GM12878 (cell line): ENCODE results near the gene SFXN5. TPM values are rescaled to one million over a fixed set of nuclear protein-coding genes. Genes with fewer than 3 reads are reported as not detected.

Source experiments
- ATAC-seq: fragments of 200-7000 bp; cut with Tn5 transposase; 3 replicates; pipeline ENCODE4 v1.9.1; 2020; ENCODE audit warnings: mild to moderate bottlenecking, moderate library complexity
- BruUV-seq: library from RNA; stranded (reverse); fragments of 400-500 nt; replicated peaks from 2 replicates; lab custom pipeline; 2021; lab: Mats Ljungman, UMichigan
- CTCF ChIA-PET: fragments of 300-600 bp; sonication (Branson Sonifier 250); formaldehyde crosslinking; extraction: SDS; loops from one replicate; lab custom pipeline; 2021; ENCODE audit warnings: inconsistent platforms; lab: Yijun Ruan, JAX
- POLR2A ChIA-PET: fragments of 350-600 bp; formaldehyde crosslinking; extraction: SDS; loops from one replicate; lab custom pipeline; 2021; ENCODE audit warnings: inconsistent platforms; lab: Charles Lee
- RAD21 ChIA-PET: fragments of 300-600 bp; sonication (Branson Sonifier 250); formaldehyde crosslinking; loops from one replicate; lab custom pipeline; 2023; ENCODE audit warnings: antibody characterized with exemption; ENCODE audit not compliant: unreplicated experiment; lab: Charles Lee
- SMC1A ChIA-PET: fragments of 300-600 bp; sonication (Branson Sonifier 250); formaldehyde crosslinking; loops from one replicate; lab custom pipeline; 2023; ENCODE audit not compliant: unreplicated experiment, uncharacterized antibody; lab: Charles Lee
- DNase-seq: peaks from one replicate; pipeline ENCODE4 v3.0.0-alpha.2; 2011; ENCODE audit warnings: low read depth, low spot score
- FAIRE-seq: peaks from 3 replicates; lab custom pipeline; 2011; peaks lifted over from hg19 to GRCh38; lab: Jason Lieb, UNC
- H2AFZ ChIP-seq: 2 replicates; pipeline ENCODE4 v1.6.0; 2011; ENCODE audit warnings: low read depth, low read length, control low read depth; ENCODE audit not compliant: control insufficient read depth
- H3K27ac ChIP-seq: 2 replicates; pipeline ENCODE4 v1.5.1; 2011; ENCODE audit warnings: control low read depth; ENCODE audit not compliant: control insufficient read depth, insufficient read depth
- H3K27me3 ChIP-seq, 2 experiments: replicated peaks in 1 of 2; 2 replicates each; pipeline versions ENCODE4 v1.6.0 to v1.6.1; 2011; ENCODE audit warnings: low read length in 1 of 2; ENCODE audit not compliant: control insufficient read depth in 2 of 2, insufficient read depth in 2 of 2
- H3K36me3 ChIP-seq, 2 experiments: 2 replicates each; pipeline ENCODE4 v1.5.1; 2011; ENCODE audit warnings: low read length in 1 of 2; ENCODE audit not compliant: control insufficient read depth in 2 of 2, insufficient read depth in 2 of 2
- H3K4me1 ChIP-seq: 2 replicates; pipeline ENCODE4 v1.6.1; 2011; ENCODE audit warnings: mild to moderate bottlenecking, low read length, moderate library complexity, mixed read lengths; ENCODE audit not compliant: control insufficient read depth, insufficient read depth
- H3K4me2 ChIP-seq: 2 replicates; pipeline ENCODE4 v1.6.0; 2011; ENCODE audit warnings: control low read depth; ENCODE audit not compliant: control insufficient read depth, insufficient read depth
- H3K4me3 ChIP-seq: fragments of 200-600 bp; sonication (generic); 2 replicates; pipeline ENCODE4 v1.5.1; 2016
- H3K79me2 ChIP-seq: 2 replicates; pipeline ENCODE4 v1.6.0; 2011; ENCODE audit warnings: low read length; ENCODE audit not compliant: control insufficient read depth, insufficient read depth
- H3K9ac ChIP-seq: 2 replicates; pipeline ENCODE4 v1.8.0; 2011; ENCODE audit warnings: low read length, control low read depth, mixed read lengths; ENCODE audit not compliant: control insufficient read depth, insufficient read depth
- H3K9me3 ChIP-seq: replicated peaks from 3 replicates; pipeline ENCODE4 v1.5.1; 2011; ENCODE audit warnings: mild to moderate bottlenecking, low read length; ENCODE audit not compliant: control insufficient read depth, insufficient read depth
- H4K20me1 ChIP-seq: 2 replicates; pipeline ENCODE4 v1.6.0; 2011; ENCODE audit not compliant: control insufficient read depth, insufficient read depth
- ATF7 ChIP-seq: fragments of 450-650 bp; IDR thresholded peaks from 2 replicates; pipeline ENCODE4 v1.6.1; 2016; ENCODE audit warnings: low read depth, mild to moderate bottlenecking
- E2F8 ChIP-seq: fragments of 450-650 bp; IDR thresholded peaks from 2 replicates; pipeline ENCODE4 v1.6.1; 2018; ENCODE audit warnings: mild to moderate bottlenecking, low read depth, moderate library complexity; ENCODE audit not compliant: partially characterized antibody
- E4F1 ChIP-seq: fragments of 450-650 bp; IDR thresholded peaks from 2 replicates; pipeline ENCODE4 v1.6.1; 2018; ENCODE audit warnings: borderline replicate concordance, mild to moderate bottlenecking; ENCODE audit not compliant: partially characterized antibody
- HDAC2 ChIP-seq: fragments of 200-600 bp; sonication (generic); IDR thresholded peaks from 2 replicates; pipeline ENCODE4 v1.6.1; 2017
- HDAC6 ChIP-seq: fragments of 200-600 bp; sonication (generic); IDR thresholded peaks from one replicate; pipeline ENCODE4 v1.8.0; 2017; ENCODE audit warnings: antibody characterized with exemption; ENCODE audit not compliant: unreplicated experiment
- HDGF ChIP-seq: fragments of 450-650 bp; IDR thresholded peaks from 2 replicates; pipeline ENCODE4 v1.6.1; 2016; ENCODE audit warnings: antibody characterized with exemption
- IRF5 ChIP-seq: fragments of 450-650 bp; IDR thresholded peaks from 2 replicates; pipeline ENCODE4 v1.6.1; 2017; ENCODE audit warnings: borderline replicate concordance
- KDM1A ChIP-seq: fragments of 200-600 bp; sonication (generic); IDR thresholded peaks from 2 replicates; pipeline ENCODE4 v1.6.1; 2016; ENCODE audit warnings: borderline replicate concordance
- NR2C1 ChIP-seq: fragments of 450-650 bp; IDR thresholded peaks from 2 replicates; pipeline ENCODE4 v1.6.1; 2017; ENCODE audit warnings: antibody characterized with exemption, mild to moderate bottlenecking, moderate library complexity
- NR2C2 ChIP-seq: IDR thresholded peaks from 2 replicates; pipeline ENCODE4 v1.6.1; 2011; ENCODE audit warnings: borderline replicate concordance, low read depth; ENCODE audit not compliant: control insufficient read depth, insufficient read length
- PAX5 ChIP-seq: IDR thresholded peaks from 2 replicates; pipeline ENCODE4 v1.6.1; 2011; ENCODE audit warnings: low read depth, low read length, borderline replicate concordance
- RAD21 ChIP-seq: IDR thresholded peaks from 2 replicates; pipeline ENCODE4 v1.6.1; 2011; ENCODE audit warnings: mild to moderate bottlenecking, low read depth, low read length, moderate library complexity; ENCODE audit not compliant: insufficient read depth
- SUZ12 ChIP-seq: fragments of 200-600 bp; sonication (generic); IDR thresholded peaks from one replicate; pipeline ENCODE4 v1.6.1; 2018; ENCODE audit warnings: antibody characterized with exemption, mild to moderate bottlenecking; ENCODE audit not compliant: unreplicated experiment
- ZBED1 ChIP-seq: IDR thresholded peaks from 2 replicates; pipeline ENCODE4 v1.6.1; 2016; ENCODE audit warnings: borderline replicate concordance
- ZSCAN29 ChIP-seq: fragments of 450-650 bp; IDR thresholded peaks from 2 replicates; pipeline ENCODE4 v1.6.1; 2017; ENCODE audit warnings: mild to moderate bottlenecking, moderate library complexity
- WGBS: methylation state at CpG from one replicate; pipeline ENCODE4 v1.1.6; 2016; ENCODE audit warnings: low lambda C conversion rate; ENCODE audit not compliant: insufficient replicate concordance, insufficient coverage; ENCODE audit errors: missing lambda C conversion rate; 5-methylcytosine and 5-hydroxymethylcytosine counted together
- in situ Hi-C: fragments of 300-500 bp; cut with MboI; formaldehyde crosslinking; loops from 9 replicates; pipeline ENCODE4 v1.14.3; 2018; ENCODE audit warnings: mixed read lengths
- intact Hi-C: fragments of 100-400 bp; cut with micrococcal nuclease; formaldehyde crosslinking; loops from one replicate; pipeline ENCODE4 v1.14.2; 2022; ENCODE audit not compliant: unreplicated experiment
- polyA plus RNA-seq, 11 experiments: library from polyadenylated mRNA; depleted of rRNA in 4 of 11; unstranded in 6 of 11; stranded (reverse) in 5 of 11; fragments of >200 nt; fragmentation: Nextera tagmentation in 4 of 11; fragmentation: Illumina TruSeq in 1 of 11; extraction: Ambion mirVana in 4 of 11; extraction: Trizol in 1 of 11; gene quantifications; 1 replicate in 1 of 11; 2 replicates in 10 of 11; pipeline versions ENCODE4 v1.2.1 to v1.2.3, GENCODE V29; 2011 to 2016; ENCODE audit warnings: inconsistent platforms in 2 of 11, missing spikeins in 2 of 11, low read depth in 1 of 11
- total RNA-seq, 4 experiments: library from RNA; depleted of rRNA in 3 of 4; stranded (reverse); fragments of >200 nt in 3 of 4; fragmentation: Illumina TruSeq in 1 of 4; extraction: Trizol in 1 of 4; gene quantifications; 2 replicates each; pipeline versions ENCODE4 v1.2.1 to v1.2.3, GENCODE V29; 2013 to 2021

Gene SFXN5
- total and polyA plus RNA-seq, 10 of the 15 experiments (the other 5 are each of a cell fraction or from before 2014, with no cell fraction given), result 3.3 to 15.9 (median 11.2) TPM

- TF ChIP-seq E2F8, result no peak
- no peak for TF ChIP-seq NR2C1
Observed at GRCh38 chr2:73110168-73111072, 38.9 kb upstream of the SFXN5 start (continued).

GRCh38 chr2:73109431-73110167 lies 38.1 kb upstream of the SFXN5 start:
- H3K4me1 ChIP-seq, result no peaks in the 10 kb centered on the region
- H3K36me3 ChIP-seq, result no peaks in the 10 kb centered on the region
- H3K79me2 ChIP-seq, result no peaks in the 10 kb centered on the region
- in situ Hi-C loops, result no loop called here
- ChIA-PET POLR2A (no interaction called here), SMC1A (no interaction called here), RAD21 (no interaction called here), CTCF (interaction anchor here (0.8 kb wide), 1 partner anchor 67 kb away, joined by 3 read pairs; no protein-coding TSS in a partner anchor)
- H3K4me3 ChIP-seq, result no peak overlapping the region
- no TSS peak for BruUV-seq
- H3K27ac ChIP-seq, result no peak overlapping the region
- FAIRE-seq, result no peak
- no peak overlapping the region for H3K4me2 ChIP-seq
- 36% methylated on average over 5 of the region's 5 CpGs for WGBS
- H3K9me3 ChIP-seq, result no peaks in the 10 kb centered on the region
- intact Hi-C loops, result no loop called here
- no peak overlapping the region for H2AFZ ChIP-seq
- peaks cover 6 to 17% of the 10 kb centered on the region in 2 experiments for H3K27me3 ChIP-seq
- no peaks in the 10 kb centered on the region for H4K20me1 ChIP-seq
- no peak for ATAC-seq
- DNase-seq, result no peak
- no peak overlapping the region for H3K9ac ChIP-seq
- TF ChIP-seq RAD21 (no peak), SUZ12 (no peak), IRF5 (no peak), KDM1A (no peak), E4F1 (no peak), ZBED1 (no peak), HDAC6 (no peak), ATF7 (no peak), HDGF (no peak), PAX5 (no peak), ZSCAN29 (no peak), NR2C2 (no peak), HDAC2 (no peak)
